GM18858 (cell line): ENCODE measurements around the gene OR11H1.
"Not testable (repeated sequence)": the region's sequence is repeated elsewhere in the genome, so short reads cannot be mapped to it uniquely, and the experiment has no call there.

Experiments used
- ATAC-seq: cut with Tn5 transposase; IDR thresholded peaks from one replicate; pipeline ENCODE4 v1.9.1; 2021; ENCODE audit not compliant: unreplicated experiment

OR11H1 gene, protein sequence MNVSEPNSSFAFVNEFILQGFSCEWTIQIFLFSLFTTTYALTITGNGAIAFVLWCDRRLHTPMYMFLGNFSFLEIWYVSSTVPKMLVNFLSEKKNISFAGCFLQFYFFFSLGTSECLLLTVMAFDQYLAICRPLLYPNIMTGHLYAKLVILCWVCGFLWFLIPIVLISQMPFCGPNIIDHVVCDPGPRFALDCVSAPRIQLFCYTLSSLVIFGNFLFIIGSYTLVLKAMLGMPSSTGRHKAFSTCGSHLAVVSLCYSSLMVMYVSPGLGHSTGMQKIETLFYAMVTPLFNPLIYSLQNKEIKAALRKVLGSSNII

DNA sequence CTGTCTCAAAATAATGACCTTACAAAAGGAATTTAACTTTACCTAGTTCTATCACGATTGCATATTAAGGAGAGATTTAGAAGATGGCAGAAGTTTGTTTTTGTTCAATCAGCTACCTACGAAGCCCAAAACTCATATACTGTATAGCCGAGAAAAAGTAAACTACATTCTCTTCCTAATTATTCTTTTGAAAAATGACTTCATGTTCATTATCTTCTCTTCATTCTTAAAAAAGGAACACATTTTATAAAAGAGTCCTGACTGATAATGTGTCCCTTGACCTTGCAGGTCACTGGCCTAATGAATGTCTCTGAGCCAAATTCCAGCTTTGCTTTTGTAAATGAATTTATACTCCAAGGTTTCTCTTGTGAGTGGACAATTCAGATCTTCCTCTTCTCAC lies at the start of gene OR11H1:
Gene OR11H1 (plus strand): TSS at position 301 of the 400 bp plus-strand sequence. CDS start 0 bp downstream, at position 301.
- not testable (repeated sequence) for ATAC-seq

DNA sequence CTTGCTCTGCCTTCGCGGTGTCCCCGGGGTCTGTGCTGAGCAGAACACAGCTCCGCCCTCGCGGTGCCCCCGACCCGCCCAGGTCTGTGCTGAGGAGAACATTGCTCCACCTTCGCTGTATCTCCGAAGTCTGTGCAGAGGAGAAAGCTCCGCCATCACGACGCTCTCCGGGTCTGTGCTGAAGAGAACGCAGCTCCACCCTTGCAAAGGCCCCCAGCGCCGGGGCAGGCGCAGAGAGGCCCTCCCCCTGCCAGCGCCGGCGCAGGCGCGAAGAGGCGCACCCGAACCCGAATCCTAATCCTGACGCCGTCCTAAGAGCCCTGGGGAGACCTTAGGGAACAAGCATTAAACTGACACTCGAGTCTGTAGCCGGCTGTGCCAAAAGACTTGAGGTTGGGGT lies 18.0 kb upstream of the OR11H1 start:
- not testable (repeated sequence) for ATAC-seq

DNA sequence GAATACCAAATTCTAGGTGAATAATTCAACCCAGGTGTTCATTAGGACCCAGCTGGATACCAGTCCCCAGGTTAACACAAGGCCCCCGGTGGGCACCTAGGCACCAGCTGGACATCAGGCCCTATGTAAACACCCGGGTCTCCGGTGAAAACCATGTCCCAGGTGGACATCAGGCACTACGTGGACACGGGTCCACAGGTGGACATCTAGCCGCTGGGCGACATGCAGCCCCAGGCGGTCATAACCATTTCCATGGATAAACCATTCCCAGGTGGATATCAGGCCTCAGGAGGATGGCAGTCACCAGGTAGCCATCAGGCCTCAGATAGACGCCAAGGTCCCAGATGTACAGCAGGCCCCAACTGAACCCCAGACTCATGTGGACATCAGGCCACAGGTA lies 12.1 kb upstream of the OR11H1 start:
- not testable (repeated sequence) for ATAC-seq

DNA sequence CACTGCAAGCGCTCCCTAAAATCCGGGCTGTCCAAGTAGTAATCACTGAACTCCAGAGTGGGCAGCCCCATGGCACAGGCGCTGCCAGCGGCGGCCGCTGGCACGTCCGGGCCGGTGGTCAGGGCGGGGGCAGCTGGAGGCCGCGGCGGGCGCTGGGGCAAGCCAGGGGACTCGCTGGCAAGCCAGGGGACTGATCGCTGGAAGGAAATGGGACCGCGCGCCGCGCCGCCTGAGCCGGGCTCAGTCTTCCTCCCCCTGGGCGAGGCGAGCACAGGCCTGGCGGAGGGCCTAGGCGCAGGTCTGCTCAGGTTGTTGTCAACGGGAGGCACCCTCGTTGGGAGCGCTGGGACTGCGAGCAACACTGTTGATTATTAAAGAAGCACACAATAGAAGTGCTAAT lies 25.8 kb downstream of the OR11H1 start:
- not testable (repeated sequence) for ATAC-seq

DNA sequence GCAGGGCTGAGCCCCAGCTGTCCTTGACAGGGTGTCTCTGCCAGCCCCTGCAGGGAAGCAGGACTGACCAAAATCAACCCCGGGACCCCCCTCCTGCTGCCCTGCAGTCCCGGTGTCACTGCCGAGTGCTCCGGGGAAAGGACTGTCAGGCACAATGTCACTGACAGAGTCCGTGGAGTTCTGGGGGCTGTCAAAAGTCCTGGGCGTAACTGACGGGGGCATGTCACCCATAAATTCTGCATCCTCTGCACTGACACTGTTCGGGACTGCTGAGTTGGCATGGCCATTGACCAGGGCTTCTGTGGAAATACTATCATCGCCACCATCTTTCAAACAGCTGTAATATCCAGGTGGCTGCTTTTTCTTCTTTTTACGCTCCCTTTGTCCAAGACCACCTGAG lies 35.5 kb downstream of the OR11H1 start:
- ATAC-seq = not testable (repeated sequence)

DNA sequence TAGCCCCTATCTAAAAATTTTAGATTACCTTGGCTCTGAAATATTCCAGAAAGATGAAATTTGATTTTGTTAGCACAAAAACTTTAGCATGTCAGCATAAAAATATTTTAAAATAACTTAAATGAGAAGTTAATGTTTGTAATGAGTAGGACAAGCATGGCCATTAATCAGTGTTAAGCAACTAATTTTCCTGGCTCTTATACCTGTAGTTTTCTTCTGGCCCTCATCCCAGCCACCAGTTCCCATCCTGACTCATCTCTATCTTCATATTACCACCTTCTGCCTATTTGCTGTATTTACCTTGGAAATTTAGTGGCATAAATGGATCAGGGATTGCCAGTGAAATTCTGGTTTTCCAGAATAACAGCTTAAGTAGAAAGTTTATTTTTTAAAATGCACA lies 37.1 kb downstream of the OR11H1 start:
- ATAC-seq = not testable (repeated sequence)
